ENCODE data around the gene INF2.

The INF2 gene

GRCh38 chr14:104735830-104736642 is 46.6 kb downstream of the INF2 start:
- H3K4me3 ChIP-seq (ENCODE audit: low read depth, low read length), result no peak overlapping the region
- in situ Hi-C loops (cut with HindIII; ENCODE audit: low sequenced_read_pairs), result no loop called here
- TF ChIP-seq, protein P1, sequence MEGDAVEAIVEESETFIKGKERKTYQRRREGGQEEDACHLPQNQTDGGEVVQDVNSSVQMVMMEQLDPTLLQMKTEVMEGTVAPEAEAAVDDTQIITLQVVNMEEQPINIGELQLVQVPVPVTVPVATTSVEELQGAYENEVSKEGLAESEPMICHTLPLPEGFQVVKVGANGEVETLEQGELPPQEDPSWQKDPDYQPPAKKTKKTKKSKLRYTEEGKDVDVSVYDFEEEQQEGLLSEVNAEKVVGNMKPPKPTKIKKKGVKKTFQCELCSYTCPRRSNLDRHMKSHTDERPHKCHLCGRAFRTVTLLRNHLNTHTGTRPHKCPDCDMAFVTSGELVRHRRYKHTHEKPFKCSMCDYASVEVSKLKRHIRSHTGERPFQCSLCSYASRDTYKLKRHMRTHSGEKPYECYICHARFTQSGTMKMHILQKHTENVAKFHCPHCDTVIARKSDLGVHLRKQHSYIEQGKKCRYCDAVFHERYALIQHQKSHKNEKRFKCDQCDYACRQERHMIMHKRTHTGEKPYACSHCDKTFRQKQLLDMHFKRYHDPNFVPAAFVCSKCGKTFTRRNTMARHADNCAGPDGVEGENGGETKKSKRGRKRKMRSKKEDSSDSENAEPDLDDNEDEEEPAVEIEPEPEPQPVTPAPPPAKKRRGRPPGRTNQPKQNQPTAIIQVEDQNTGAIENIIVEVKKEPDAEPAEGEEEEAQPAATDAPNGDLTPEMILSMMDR (IDR thresholded peaks at IDR 0.05; ENCODE audit: low read depth, low read length), result no peak
- no peak for DNase-seq (ENCODE audit: low read depth, low spot score)

DNA sequence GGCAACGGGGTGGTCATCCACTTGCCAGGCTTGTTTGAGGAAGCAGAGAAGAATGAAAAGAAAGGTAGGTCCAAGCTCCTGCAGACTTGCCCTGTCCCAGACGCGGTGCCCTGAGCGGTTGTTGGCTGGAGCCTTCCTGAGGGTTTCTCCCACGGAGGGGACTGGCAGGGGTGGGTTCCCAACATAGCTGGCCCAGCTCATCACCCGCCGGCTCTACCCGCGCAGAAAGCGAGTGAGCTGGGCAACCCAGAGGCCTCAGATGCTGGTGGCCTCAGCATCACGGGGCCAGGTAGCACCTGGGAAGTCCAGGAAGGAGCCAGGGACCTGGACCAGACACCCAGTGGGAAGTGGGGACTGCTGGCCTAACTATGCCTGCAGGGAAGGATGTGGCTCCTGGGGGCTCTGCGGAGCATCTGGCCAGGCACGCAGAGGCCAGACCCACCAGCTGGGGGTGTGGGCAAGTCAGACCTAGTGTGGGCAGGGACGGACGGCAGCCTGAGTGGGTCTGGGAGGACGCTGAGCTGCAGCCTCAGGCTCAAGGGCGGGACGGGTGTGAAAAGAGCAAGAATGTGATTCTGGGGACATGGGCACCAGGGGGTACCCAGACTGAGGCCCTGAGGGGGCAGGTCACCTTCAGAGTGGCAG is 49.1 kb downstream of the INF2 start:
- in situ Hi-C loops (cut with HindIII; ENCODE audit: low sequenced_read_pairs), result no loop called here
- no peak for DNase-seq (ENCODE audit: low read depth, low spot score)
- TF ChIP-seq, protein P1 (IDR thresholded peaks at IDR 0.05; ENCODE audit: low read depth, low read length), result no peak
- no peak overlapping the region for H3K4me3 ChIP-seq (ENCODE audit: low read depth, low read length)

DNA sequence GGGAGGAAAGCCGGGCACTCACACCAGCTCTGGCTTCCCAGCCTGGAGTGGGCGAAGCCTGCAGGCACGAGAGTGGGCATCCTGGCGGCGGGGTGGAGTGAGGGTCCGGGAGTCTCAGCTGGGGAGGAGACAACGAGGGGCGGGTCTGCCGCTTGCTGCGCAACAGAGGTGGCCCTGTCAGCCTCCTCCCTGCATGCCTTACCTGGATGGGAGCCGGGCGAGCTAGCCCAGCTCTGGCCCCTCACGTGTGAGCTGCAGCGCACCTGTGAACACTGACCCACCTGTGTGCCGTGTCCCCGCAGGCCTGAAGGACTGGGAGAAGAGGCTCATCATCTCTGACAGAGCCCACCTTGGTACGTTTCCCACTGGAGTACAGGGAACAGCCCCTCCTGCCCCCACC is 49.6 kb downstream of the INF2 start:
- TF ChIP-seq, protein P1 (IDR thresholded peaks at IDR 0.05; ENCODE audit: low read depth, low read length), result no peak
- in situ Hi-C loops (cut with HindIII; ENCODE audit: low sequenced_read_pairs), result no loop called here
- no peak for DNase-seq (ENCODE audit: low read depth, low spot score)
- H3K4me3 ChIP-seq (ENCODE audit: low read depth, low read length), result no peak overlapping the region

DNA sequence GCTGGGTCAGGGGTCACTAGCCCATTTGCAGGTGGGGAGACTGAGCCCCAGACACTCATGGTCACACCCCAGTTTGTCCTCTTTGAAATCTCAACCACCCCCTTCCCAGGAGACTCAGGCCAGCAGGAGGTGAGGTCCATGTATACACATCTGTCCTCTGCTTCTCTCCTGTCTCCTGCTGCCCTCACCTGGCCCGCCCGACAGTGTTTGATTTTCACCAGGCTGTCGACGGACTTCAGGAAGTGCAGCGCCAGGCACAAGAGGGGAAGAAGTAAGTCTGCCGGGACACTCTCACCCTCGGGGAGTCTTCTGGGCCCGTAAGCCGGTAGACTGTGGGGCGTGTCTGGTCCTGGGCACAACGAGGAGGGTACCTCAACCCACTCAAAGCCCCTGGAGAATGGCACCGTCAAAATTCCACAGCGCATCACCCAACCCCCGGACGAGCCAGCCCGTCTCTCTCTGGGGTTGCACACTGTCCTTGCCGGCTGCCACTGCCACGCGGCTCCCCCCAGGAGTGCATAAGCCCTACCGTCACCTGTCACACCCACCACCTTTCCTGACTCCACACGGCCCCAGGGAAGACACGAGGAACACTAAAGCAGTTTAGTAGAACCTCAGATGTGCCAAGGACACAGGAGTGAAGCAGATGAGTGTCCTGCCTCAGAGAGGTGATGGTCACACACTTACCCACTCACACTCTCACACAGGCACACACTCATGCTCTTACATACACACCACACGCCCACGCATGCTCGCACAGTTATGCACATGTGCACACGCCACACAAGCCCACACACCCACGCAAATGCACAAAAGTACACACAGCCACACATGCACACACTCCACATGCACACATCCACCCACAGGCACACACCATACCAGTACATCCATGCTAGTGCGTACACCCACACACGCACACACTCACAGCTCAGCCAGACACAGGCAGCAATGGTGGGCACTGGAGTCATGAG is 50.4 kb downstream of the INF2 start:
- in situ Hi-C loops (cut with HindIII; ENCODE audit: low sequenced_read_pairs), result no loop called here
- TF ChIP-seq, protein P1 (IDR thresholded peaks at IDR 0.05; ENCODE audit: low read depth, low read length), result no peak
- no peak overlapping the region for H3K4me3 ChIP-seq (ENCODE audit: low read depth, low read length)
- DNase-seq (ENCODE audit: low read depth, low spot score), result no peak

DNA sequence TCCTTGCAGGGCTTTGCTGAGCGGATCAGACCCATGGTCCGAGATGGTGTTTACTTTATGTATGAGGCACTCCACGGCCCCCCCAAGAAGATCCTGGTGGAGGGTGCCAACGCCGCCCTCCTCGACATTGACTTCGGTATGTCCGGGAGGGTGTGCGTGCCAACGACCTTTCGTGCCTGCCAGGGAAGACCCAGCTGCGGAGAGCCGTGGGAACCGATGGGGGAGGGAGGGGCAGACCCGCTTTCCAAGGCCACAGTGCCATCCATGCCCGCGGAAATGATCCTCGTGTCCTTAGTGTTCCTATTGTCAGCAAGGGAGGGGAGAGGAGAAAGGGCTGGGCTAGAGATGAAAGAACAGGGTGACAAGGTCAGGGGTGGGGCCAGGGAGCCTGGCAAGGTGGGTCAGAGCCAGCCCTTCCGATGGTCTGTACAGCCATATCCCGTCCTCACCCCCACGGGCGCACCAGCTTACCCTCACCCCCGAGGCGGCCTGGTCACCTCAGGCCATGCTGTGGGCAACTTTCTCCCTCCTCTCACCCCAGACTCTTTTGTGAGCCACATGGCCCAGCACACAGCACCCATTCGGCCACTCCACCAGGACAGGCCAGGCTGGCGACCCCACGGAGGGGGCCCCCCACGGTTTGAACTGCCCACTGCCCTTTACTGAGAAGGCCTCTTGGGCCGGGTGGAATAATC is 51.8 kb downstream of the INF2 start:
- no peak overlapping the region for H3K4me3 ChIP-seq (ENCODE audit: low read depth, low read length)
- TF ChIP-seq, protein P1 (IDR thresholded peaks at IDR 0.05; ENCODE audit: low read depth, low read length), result no peak
- DNase-seq (ENCODE audit: low read depth, low spot score), result no peak
- in situ Hi-C loops (cut with HindIII; ENCODE audit: low sequenced_read_pairs), result no loop called here

DNA sequence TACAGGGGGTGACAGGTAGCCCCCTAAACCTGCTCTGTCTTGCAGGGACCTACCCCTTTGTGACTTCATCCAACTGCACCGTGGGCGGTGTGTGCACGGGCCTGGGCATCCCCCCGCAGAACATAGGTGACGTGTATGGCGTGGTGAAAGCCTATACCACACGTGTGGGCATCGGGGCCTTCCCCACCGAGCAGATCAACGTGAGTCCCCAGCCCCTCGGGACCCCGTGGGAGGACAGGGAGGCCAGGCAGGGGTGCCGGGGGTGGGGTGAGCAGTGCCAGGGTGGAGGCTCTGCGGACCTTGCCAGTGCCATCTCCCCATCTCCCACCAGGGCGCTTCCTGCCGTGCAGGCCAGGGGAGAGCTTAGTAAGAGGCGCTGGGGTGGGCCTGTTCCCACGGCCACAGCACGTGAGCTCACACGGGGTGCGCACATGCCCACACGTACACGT is 52.4 kb downstream of the INF2 start:
- H3K4me3 ChIP-seq (ENCODE audit: low read depth, low read length), result no peak overlapping the region
- DNase-seq (ENCODE audit: low read depth, low spot score), result no peak
- TF ChIP-seq, protein P1 (IDR thresholded peaks at IDR 0.05; ENCODE audit: low read depth, low read length), result no peak
- in situ Hi-C loops (cut with HindIII; ENCODE audit: low sequenced_read_pairs), result no loop called here
